Panc1 (cell line): ENCODE measurements around the gene CD226. TPM values are rescaled to one million over a fixed set of nuclear protein-coding genes. Genes with fewer than 3 reads are reported as not detected.

Experiments
- ATAC-seq: fragments of 200-7000 bp; cut with Tn5 transposase; 2 replicates; pipeline ENCODE4 v1.9.1; 2020; ENCODE audit warnings: mild to moderate bottlenecking, moderate library complexity
- BruUV-seq: library from RNA; stranded (reverse); fragments of 400-500 nt; replicated peaks from 2 replicates; lab custom pipeline; 2021; lab: Mats Ljungman, UMichigan
- CTCF ChIA-PET: fragments of 300-600 bp; sonication (Branson Sonifier 250); formaldehyde crosslinking; loops from one replicate; lab custom pipeline; 2022; ENCODE audit warnings: antibody characterized with exemption; lab: Charles Lee
- POLR2A ChIA-PET: fragments of 300-600 bp; sonication (Branson Sonifier 250); formaldehyde crosslinking; loops from one replicate; lab custom pipeline; 2022; ENCODE audit warnings: antibody characterized with exemption; lab: Charles Lee
- DNase-seq: peaks from one replicate; pipeline ENCODE4 v3.0.0-alpha.2; 2010; ENCODE audit warnings: low read depth, low spot score
- H3K27ac ChIP-seq: 2 replicates; pipeline ENCODE4 v1.5.1; 2011; ENCODE audit warnings: mild to moderate bottlenecking, low read length, inconsistent platforms
- H3K27me3 ChIP-seq: fragments of 200-500 bp; sonication (Bioruptor generic); 2 replicates; pipeline ENCODE4 v1.6.0; 2014; ENCODE audit warnings: low read length, inconsistent platforms; ENCODE audit not compliant: control insufficient read depth, insufficient read depth
- H3K36me3 ChIP-seq: fragments of 200-500 bp; sonication (Bioruptor generic); 2 replicates; pipeline ENCODE4 v1.5.1; 2014; ENCODE audit warnings: inconsistent platforms, mild to moderate bottlenecking, low read length, moderate library complexity; ENCODE audit not compliant: control insufficient read depth, insufficient read depth
- H3K4me1 ChIP-seq: 2 replicates; pipeline ENCODE4 v1.5.1; 2011; ENCODE audit warnings: inconsistent platforms, mild to moderate bottlenecking, low read length, moderate library complexity; ENCODE audit not compliant: control insufficient read depth, insufficient read depth
- H3K4me3 ChIP-seq, 2 experiments: 2 replicates each; pipeline ENCODE4 v1.5.1; 2011 to 2012; ENCODE audit warnings: low read depth in 2 of 2, low read length in 2 of 2, mild to moderate bottlenecking in 2 of 2, inconsistent platforms in 1 of 2, moderate library complexity in 1 of 2
- H3K9me3 ChIP-seq: fragments of 200-500 bp; sonication (Bioruptor generic); 2 replicates; pipeline ENCODE4 v1.5.1; 2014; ENCODE audit warnings: low read depth, mild to moderate bottlenecking, inconsistent platforms, low read length, moderate library complexity; ENCODE audit not compliant: control insufficient read depth, insufficient read depth
- CTCF ChIP-seq: fragments of 450-650 bp; IDR thresholded peaks from 2 replicates; pipeline ENCODE4 v1.5.1; 2017; ENCODE audit warnings: mild to moderate bottlenecking
- POLR2AphosphoS5 ChIP-seq: IDR thresholded peaks from 2 replicates; pipeline ENCODE4 v1.6.1; 2012; ENCODE audit warnings: mild to moderate bottlenecking, low read depth, low read length, moderate library complexity
- REST ChIP-seq, 2 experiments: IDR thresholded peaks; 2 replicates each; pipeline ENCODE4 v1.6.1; 2011 to 2012; ENCODE audit warnings: low read depth in 2 of 2, control low read depth in 1 of 2, low read length in 1 of 2, mild to moderate bottlenecking in 1 of 2, moderate library complexity in 1 of 2; ENCODE audit not compliant: insufficient read depth in 1 of 2
- SIN3A ChIP-seq: IDR thresholded peaks from 2 replicates; pipeline ENCODE4 v1.6.1; 2012; ENCODE audit warnings: low read depth, mild to moderate bottlenecking, low read length, moderate library complexity, borderline replicate concordance; ENCODE audit not compliant: insufficient read depth
- TCF7L2 ChIP-seq: IDR thresholded peaks from 2 replicates; pipeline ENCODE4 v1.6.1; 2011; ENCODE audit warnings: mild to moderate bottlenecking, low read depth, low read length, inconsistent platforms
- in situ Hi-C: cut with HindIII; loops from 2 replicates; pipeline ENCODE4 v1.10.0; 2016; ENCODE audit warnings: low sequenced_read_pairs, low pct_unique_long_range_greater_than_20kb
- intact Hi-C: fragments of 100-400 bp; cut with micrococcal nuclease; formaldehyde crosslinking; loops from one replicate; pipeline ENCODE4 v1.10.0; 2022; ENCODE audit not compliant: unreplicated experiment
- total RNA-seq: library from RNA; stranded (reverse); gene quantifications from one replicate; pipeline ENCODE4 v1.2.1, GENCODE V29; 2021; ENCODE audit not compliant: unreplicated experiment

Gene CD226
- total RNA-seq, 1 experiment from 2014 or later: 0.95 TPM

- Histone ChIP-seq H3K36me3 (no peaks in the 10 kb centered on the region), H3K9me3 (no peaks in the 10 kb centered on the region), H3K27ac (no peak overlapping the region), H3K4me3 (no peak overlapping the region), H3K27me3 (no peaks in the 10 kb centered on the region), H3K4me1 (no peaks in the 10 kb centered on the region)
- ATAC-seq (no peak), DNase-seq (no peak)
- in situ Hi-C loops: no loop called here
- intact Hi-C loops: no loop called here
- ChIA-PET POLR2A (no interaction called here), CTCF (no interaction called here)
- no peak for TF ChIP-seq TCF7L2
- no peak for TF ChIP-seq POLR2AphosphoS5
- no peak for TF ChIP-seq CTCF
- TF ChIP-seq REST (IDR thresholded peaks at IDR 0.05; ENCODE audit: insufficient read depth in 1 of 2, low read depth in 2 of 2, low read length in 1 of 2): no peak
- no peak for TF ChIP-seq SIN3A
- no TSS peak for BruUV-seq
These were observed 103.0 kb downstream of the CD226 start for GRCh38 chr18:69844656-69845055.

GRCh38 chr18:69843015-69843414, 104.7 kb downstream of the CD226 start:
- intact Hi-C loops: no loop called here
- H3K27me3 ChIP-seq: no peaks in the 10 kb centered on the region
- no peaks in the 10 kb centered on the region for H3K36me3 ChIP-seq
- TF ChIP-seq TCF7L2 (no peak), POLR2AphosphoS5 (no peak), SIN3A (no peak), REST (IDR thresholded peaks at IDR 0.05; ENCODE audit: insufficient read depth in 1 of 2, low read depth in 2 of 2, low read length in 1 of 2) (no peak), CTCF (no peak)
- in situ Hi-C loops: no loop called here
- BruUV-seq: no TSS peak
- no peaks in the 10 kb centered on the region for H3K4me1 ChIP-seq
- no peak overlapping the region for H3K27ac ChIP-seq
- ATAC-seq (no peak), DNase-seq (no peak)
- no peaks in the 10 kb centered on the region for H3K9me3 ChIP-seq
- POLR2A ChIA-PET: no interaction called here
- CTCF ChIA-PET: no interaction called here
- H3K4me3 ChIP-seq: no peak overlapping the region
